ENCODE measurements around the gene TMPRSS3. TPM values are rescaled to one million over a fixed set of nuclear protein-coding genes. Genes with fewer than 3 reads are reported as not detected.
A peak's percentile ranks its signal among the peaks of the same experiment; 100 is the strongest.

Gene TMPRSS3
- total RNA-seq, 1 donor from 2014 or later: not detected

DNA sequence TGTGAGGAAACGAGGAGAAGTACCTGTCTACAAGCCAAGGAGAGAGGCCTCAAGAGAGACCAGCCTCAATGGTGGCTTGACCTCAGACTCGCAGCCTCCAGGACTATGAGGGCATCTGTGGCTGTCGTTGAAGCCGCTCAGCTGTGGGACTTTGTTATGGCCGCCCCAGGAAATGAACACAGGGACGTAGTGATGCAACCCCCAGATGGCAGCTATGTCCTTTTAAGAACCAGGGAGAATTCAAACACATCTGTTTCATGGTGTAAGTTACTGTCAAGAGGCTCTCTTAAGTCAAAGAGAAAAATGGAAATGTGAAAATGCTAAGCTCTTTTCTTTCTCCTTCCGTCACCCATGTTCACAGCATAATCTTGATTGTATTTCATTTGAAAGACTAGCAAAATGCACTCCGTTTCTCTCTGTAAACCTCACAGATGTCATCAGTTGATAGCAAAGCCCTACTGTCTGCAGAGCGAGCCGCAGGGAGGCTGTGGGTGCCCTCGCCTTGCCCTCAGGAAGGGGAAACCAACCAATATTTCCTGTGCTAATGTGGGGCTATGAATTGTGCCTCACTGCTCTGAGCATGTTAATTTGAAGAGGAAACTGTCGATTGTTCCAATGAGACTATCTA lies 29.2 kb upstream of the TMPRSS3 start:
- Mint-ChIP-seq H3K4me1 (peaks cover 29% of the 10 kb centered on the region), H3K27ac (peak overlapping the region; percentile 64), H3K4me3 (no peak overlapping the region), H3K36me3 (ENCODE audit: low read depth) (no peaks in the 10 kb centered on the region), H3K9me3 (no peaks in the 10 kb centered on the region), H3K27me3 (peaks cover 27% of the 10 kb centered on the region)
- TF ChIP-seq, protein P1, sequence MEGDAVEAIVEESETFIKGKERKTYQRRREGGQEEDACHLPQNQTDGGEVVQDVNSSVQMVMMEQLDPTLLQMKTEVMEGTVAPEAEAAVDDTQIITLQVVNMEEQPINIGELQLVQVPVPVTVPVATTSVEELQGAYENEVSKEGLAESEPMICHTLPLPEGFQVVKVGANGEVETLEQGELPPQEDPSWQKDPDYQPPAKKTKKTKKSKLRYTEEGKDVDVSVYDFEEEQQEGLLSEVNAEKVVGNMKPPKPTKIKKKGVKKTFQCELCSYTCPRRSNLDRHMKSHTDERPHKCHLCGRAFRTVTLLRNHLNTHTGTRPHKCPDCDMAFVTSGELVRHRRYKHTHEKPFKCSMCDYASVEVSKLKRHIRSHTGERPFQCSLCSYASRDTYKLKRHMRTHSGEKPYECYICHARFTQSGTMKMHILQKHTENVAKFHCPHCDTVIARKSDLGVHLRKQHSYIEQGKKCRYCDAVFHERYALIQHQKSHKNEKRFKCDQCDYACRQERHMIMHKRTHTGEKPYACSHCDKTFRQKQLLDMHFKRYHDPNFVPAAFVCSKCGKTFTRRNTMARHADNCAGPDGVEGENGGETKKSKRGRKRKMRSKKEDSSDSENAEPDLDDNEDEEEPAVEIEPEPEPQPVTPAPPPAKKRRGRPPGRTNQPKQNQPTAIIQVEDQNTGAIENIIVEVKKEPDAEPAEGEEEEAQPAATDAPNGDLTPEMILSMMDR (IDR thresholded peaks at IDR 0.05): no peak
- ATAC-seq (ENCODE audit: low read depth): peak; percentile 65
- POLR2A ChIA-PET: no interaction called here
- CTCF ChIA-PET: no interaction called here
- intact Hi-C loops (cut with micrococcal nuclease): no loop called here
- DNase-seq: no peak

DNA sequence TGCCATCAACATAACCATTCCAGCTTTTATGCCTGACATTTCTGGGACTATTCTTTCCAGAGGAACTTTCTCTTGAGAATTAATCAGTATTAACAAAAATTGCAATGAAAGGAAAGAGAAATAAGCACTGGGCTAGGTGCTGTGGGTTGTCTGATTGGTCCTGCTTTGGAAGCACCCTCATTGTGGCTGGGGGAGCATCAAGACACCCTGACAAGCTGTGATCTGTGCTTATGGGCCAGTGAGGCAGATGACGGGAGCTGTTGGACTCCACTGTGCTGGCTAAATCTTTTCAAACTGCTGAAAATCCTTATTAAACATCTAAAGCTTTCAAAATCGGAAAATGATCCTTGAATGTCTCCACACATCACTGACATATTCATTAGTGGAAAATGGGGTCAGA lies 27.8 kb upstream of the TMPRSS3 start:
- intact Hi-C loops (cut with micrococcal nuclease): no loop called here
- Mint-ChIP-seq H3K9me3 (no peaks in the 10 kb centered on the region), H3K27me3 (peaks cover 25% of the 10 kb centered on the region), H3K4me3 (no peak overlapping the region), H3K4me1 (peaks cover 29% of the 10 kb centered on the region), H3K27ac (no peak overlapping the region), H3K36me3 (ENCODE audit: low read depth) (no peaks in the 10 kb centered on the region)
- TF ChIP-seq, protein P1 (IDR thresholded peaks at IDR 0.05): no peak
- ChIA-PET CTCF (no interaction called here), POLR2A (interaction anchor here (0.5 kb wide), 1 partner anchor 46 kb away, joined by 3 read pairs; no protein-coding TSS in a partner anchor)
- ATAC-seq (ENCODE audit: low read depth) (no peak), DNase-seq (no peak)

DNA sequence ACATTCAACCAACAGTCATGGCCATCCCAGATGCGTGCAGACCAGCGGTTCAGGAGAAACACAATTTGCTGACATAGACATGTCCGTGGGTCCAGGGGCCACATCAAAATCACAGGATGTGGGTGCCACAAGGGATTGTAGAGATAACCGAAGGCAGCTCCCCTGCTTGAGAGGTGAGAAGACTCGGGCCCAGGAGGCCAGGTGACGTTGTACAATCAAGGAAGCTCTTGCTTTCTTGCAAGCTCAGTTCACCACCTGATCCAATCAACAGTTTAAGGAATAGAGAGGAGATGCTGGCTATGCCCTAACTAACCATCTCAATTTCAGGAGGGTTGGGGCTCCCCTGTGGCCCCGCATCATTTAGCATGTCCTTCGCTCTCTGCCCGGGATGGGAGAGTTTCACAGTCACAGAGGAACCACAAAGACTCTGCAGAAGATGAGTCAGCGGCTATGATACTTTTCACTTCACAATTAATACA lies 27.4 kb upstream of the TMPRSS3 start:
- ChIA-PET POLR2A (no interaction called here), CTCF (interaction anchor here (1.1 kb wide), 1 partner anchor 27 kb away, joined by 3 read pairs; no protein-coding TSS in a partner anchor)
- Mint-ChIP-seq H3K4me1 (peaks cover 29% of the 10 kb centered on the region), H3K27me3 (peaks cover 25% of the 10 kb centered on the region), H3K36me3 (ENCODE audit: low read depth) (no peaks in the 10 kb centered on the region), H3K4me3 (no peak overlapping the region), H3K27ac (no peak overlapping the region), H3K9me3 (no peaks in the 10 kb centered on the region)
- DNase-seq: no peak
- ATAC-seq (ENCODE audit: low read depth): peak; percentile 28
- TF ChIP-seq, protein P1 (IDR thresholded peaks at IDR 0.05): no peak
- intact Hi-C loops (cut with micrococcal nuclease): no loop called here

DNA sequence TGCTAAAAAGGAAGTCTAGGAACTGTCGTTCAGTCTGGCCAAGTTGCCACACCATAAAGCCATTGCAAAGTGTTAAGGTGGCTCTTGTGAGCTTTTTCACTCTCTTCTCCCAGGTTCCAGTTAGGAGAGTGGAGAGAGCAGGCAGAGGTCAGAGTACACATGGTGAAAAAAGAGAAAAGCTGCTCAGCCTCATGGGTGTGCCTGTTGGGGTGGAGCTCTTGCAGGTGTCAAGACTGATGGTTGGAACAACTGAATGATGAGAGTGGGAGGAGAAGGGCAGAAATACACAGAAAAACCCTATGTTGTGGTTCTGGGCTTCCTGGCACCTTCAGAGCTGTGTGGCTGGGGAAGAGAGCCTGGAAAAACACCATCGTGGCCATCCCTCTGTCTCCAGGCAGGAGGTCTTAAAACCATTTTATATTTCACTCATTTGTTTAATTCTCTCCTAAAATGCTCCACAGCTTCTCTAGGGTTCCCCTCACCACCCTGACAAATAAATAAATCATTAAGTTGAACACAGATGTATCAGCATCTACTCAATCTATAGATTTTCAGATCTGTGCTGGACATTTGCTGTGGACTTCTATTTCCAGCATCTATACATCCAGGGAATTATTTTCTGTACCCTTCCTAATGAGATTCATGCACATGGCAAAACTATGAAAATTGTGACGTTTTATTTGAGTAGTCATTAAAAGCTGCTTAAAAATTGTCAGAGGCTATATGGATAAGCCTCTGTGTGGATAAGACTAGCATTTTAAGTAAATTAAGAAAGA lies 25.4 kb upstream of the TMPRSS3 start:
- Mint-ChIP-seq H3K36me3 (ENCODE audit: low read depth) (no peaks in the 10 kb centered on the region), H3K27ac (no peak overlapping the region), H3K9me3 (no peaks in the 10 kb centered on the region), H3K4me3 (no peak overlapping the region), H3K4me1 (peaks cover 28% of the 10 kb centered on the region), H3K27me3 (peaks cover 21% of the 10 kb centered on the region)
- no peak for DNase-seq
- ChIA-PET POLR2A (no interaction called here), CTCF (no interaction called here)
- intact Hi-C loops (cut with micrococcal nuclease): no loop called here
- no peak for ATAC-seq (ENCODE audit: low read depth)
- TF ChIP-seq, protein P1 (IDR thresholded peaks at IDR 0.05): no peak

DNA sequence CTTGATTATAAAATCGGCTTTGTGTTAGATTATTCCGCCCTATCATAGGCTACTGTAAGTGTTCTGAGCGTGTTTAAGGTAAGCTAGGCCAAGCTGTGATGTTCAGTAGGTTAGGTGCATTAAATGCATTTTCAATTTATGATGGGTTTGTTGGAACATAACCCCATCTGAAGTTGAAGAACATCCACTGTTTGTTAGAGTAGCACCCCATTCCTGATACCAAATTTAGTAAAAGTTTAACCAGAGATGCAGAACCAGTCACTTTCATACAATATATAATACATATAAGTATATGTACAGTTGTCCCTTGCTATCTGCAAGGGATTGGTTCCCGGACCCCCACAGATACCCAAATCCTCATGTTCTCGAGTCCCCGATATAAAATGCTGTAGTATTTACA lies 24.0 kb upstream of the TMPRSS3 start:
- Mint-ChIP-seq H3K36me3 (ENCODE audit: low read depth) (no peaks in the 10 kb centered on the region), H3K27me3 (peaks cover 18% of the 10 kb centered on the region), H3K9me3 (no peaks in the 10 kb centered on the region), H3K4me1 (peaks cover 29% of the 10 kb centered on the region), H3K27ac (no peak overlapping the region), H3K4me3 (no peak overlapping the region)
- TF ChIP-seq, protein P1 (IDR thresholded peaks at IDR 0.05): no peak
- DNase-seq (no peak), ATAC-seq (ENCODE audit: low read depth) (no peak)
- ChIA-PET POLR2A (no interaction called here), CTCF (no interaction called here)
- intact Hi-C loops (cut with micrococcal nuclease): no loop called here
